HG03432 (cell line): ENCODE results near the gene LHFPL6.

Source experiments
- ATAC-seq: cut with Tn5 transposase; IDR thresholded peaks from one replicate; pipeline ENCODE4 v1.9.1; 2021; ENCODE audit warnings: mild to moderate bottlenecking, moderate library complexity; ENCODE audit not compliant: unreplicated experiment

Gene LHFPL6

GRCh38 chr13:39474600-39474999, 128.4 kb downstream of the LHFPL6 start:
- no peak for ATAC-seq

- no peak for ATAC-seq
Measured at GRCh38 chr13:39469676-39470075, 133.3 kb downstream of the LHFPL6 start.

GRCh38 chr13:39468306-39468705, 134.7 kb downstream of the LHFPL6 start:
- ATAC-seq, result no peak

- no peak for ATAC-seq
Measured at GRCh38 chr13:39463611-39464010, 139.4 kb downstream of the LHFPL6 start.

GRCh38 chr13:39462906-39463305, 140.1 kb downstream of the LHFPL6 start:
- ATAC-seq, result no peak

GRCh38 chr13:39462428-39462827, 140.6 kb downstream of the LHFPL6 start:
- no peak for ATAC-seq

GRCh38 chr13:39461685-39462266, 141.2 kb downstream of the LHFPL6 start:
- ATAC-seq, result no peak

GRCh38 chr13:39457274-39457673, 145.7 kb downstream of the LHFPL6 start:
- no peak for ATAC-seq

- ATAC-seq, result no peak
Measured at GRCh38 chr13:39455521-39456175, 147.3 kb downstream of the LHFPL6 start.

- no peak for ATAC-seq
Measured at GRCh38 chr13:39452834-39453233, 150.2 kb downstream of the LHFPL6 start.

GRCh38 chr13:39452417-39452816, 150.6 kb downstream of the LHFPL6 start:
- no peak for ATAC-seq

- ATAC-seq, result peak; percentile 46
Measured at GRCh38 chr13:39451860-39452301, 151.1 kb downstream of the LHFPL6 start.

- no peak for ATAC-seq
Measured at GRCh38 chr13:39451301-39451700, 151.7 kb downstream of the LHFPL6 start.

- ATAC-seq, result no peak
Measured at GRCh38 chr13:39450176-39450575, 152.8 kb downstream of the LHFPL6 start.

GRCh38 chr13:39448834-39449233, 154.2 kb downstream of the LHFPL6 start:
- ATAC-seq, result no peak

GRCh38 chr13:39446865-39447264, 156.1 kb downstream of the LHFPL6 start:
- no peak for ATAC-seq

GRCh38 chr13:39444866-39445265, 158.1 kb downstream of the LHFPL6 start:
- ATAC-seq, result no peak

GRCh38 chr13:39433651-39434050, 169.3 kb downstream of the LHFPL6 start:
- ATAC-seq, result no peak

GRCh38 chr13:39432196-39432595, 170.8 kb downstream of the LHFPL6 start:
- no peak for ATAC-seq

GRCh38 chr13:39422845-39423565, 180.0 kb downstream of the LHFPL6 start:
- no peak for ATAC-seq

- no peak for ATAC-seq
Measured at GRCh38 chr13:39419876-39420275, 183.1 kb downstream of the LHFPL6 start.

- no peak for ATAC-seq
Measured at GRCh38 chr13:39419068-39419467, 183.9 kb downstream of the LHFPL6 start.
